H9 (cell line): ENCODE results near the gene GPR137B. TPM values are rescaled to one million over a fixed set of nuclear protein-coding genes. Genes with fewer than 3 reads are reported as not detected.

Experiments
- DNase-seq: peaks from one replicate; pipeline ENCODE4 v3.0.0-alpha.2; 2017
- H2AFZ ChIP-seq: one replicate; pipeline ENCODE4 v1.6.1; 2013; ENCODE audit warnings: mild to moderate bottlenecking, low read length, control low read depth, moderate library complexity
- H2AK5ac ChIP-seq: 2 replicates; pipeline ENCODE4 v1.6.1; 2013; ENCODE audit warnings: low read length, control low read depth, mixed read lengths; ENCODE audit not compliant: insufficient read length
- H2BK120ac ChIP-seq: one replicate; pipeline ENCODE4 v1.6.1; 2013; ENCODE audit warnings: low read depth, mild to moderate bottlenecking, low read length, control low read depth, inconsistent platforms; ENCODE audit not compliant: poor library complexity, severe bottlenecking
- H2BK12ac ChIP-seq: 2 replicates; pipeline ENCODE4 v1.6.1; 2013; ENCODE audit warnings: low read length, control low read depth, mixed read lengths, low read depth; ENCODE audit not compliant: insufficient read length
- H2BK15ac ChIP-seq: 2 replicates; pipeline ENCODE4 v1.6.1; 2013; ENCODE audit warnings: low read depth, low read length, control low read depth
- H2BK20ac ChIP-seq: one replicate; pipeline ENCODE4 v1.6.1; 2013; ENCODE audit warnings: low read depth, mild to moderate bottlenecking, low read length, control low read depth, inconsistent platforms; ENCODE audit not compliant: poor library complexity, severe bottlenecking
- H2BK5ac ChIP-seq: 2 replicates; pipeline ENCODE4 v1.6.1; 2013; ENCODE audit warnings: low read length, control low read depth, mixed read lengths; ENCODE audit not compliant: insufficient read length
- H3K14ac ChIP-seq: 2 replicates; pipeline ENCODE4 v1.6.1; 2013; ENCODE audit warnings: low read length, control low read depth; ENCODE audit not compliant: insufficient read depth
- H3K18ac ChIP-seq: 2 replicates; pipeline ENCODE4 v1.6.1; 2013; ENCODE audit warnings: low read depth, mild to moderate bottlenecking, mixed read lengths, low read length, control low read depth; ENCODE audit not compliant: insufficient read length
- H3K23ac ChIP-seq: 2 replicates; pipeline ENCODE4 v1.6.1; 2013; ENCODE audit warnings: low read length, control low read depth, mixed read lengths, low read depth; ENCODE audit not compliant: insufficient read length
- H3K23me2 ChIP-seq: 2 replicates; pipeline ENCODE4 v1.6.1; 2013; ENCODE audit warnings: low read depth, mild to moderate bottlenecking, mixed read lengths, low read length, control low read depth; ENCODE audit not compliant: insufficient read length, poor library complexity, severe bottlenecking
- H3K27ac ChIP-seq: 2 replicates; pipeline ENCODE4 v1.5.1; 2013; ENCODE audit warnings: low read length, control low read depth, mixed read lengths, low read depth; ENCODE audit not compliant: insufficient read length
- H3K27me3 ChIP-seq: 2 replicates; pipeline ENCODE4 v1.6.1; 2013; ENCODE audit warnings: low read length, control low read depth, inconsistent platforms; ENCODE audit not compliant: insufficient read depth
- H3K4ac ChIP-seq: 2 replicates; pipeline ENCODE4 v1.6.1; 2013; ENCODE audit warnings: low read depth, mild to moderate bottlenecking, control low read depth, inconsistent platforms, low read length, moderate library complexity
- H3K4me1 ChIP-seq: 2 replicates; pipeline ENCODE4 v1.6.1; 2013; ENCODE audit warnings: low read length, control low read depth, inconsistent platforms; ENCODE audit not compliant: insufficient read depth
- H3K4me2 ChIP-seq: 2 replicates; pipeline ENCODE4 v1.6.1; 2013; ENCODE audit warnings: low read length, control low read depth, mixed read lengths; ENCODE audit not compliant: insufficient read length, insufficient read depth
- H3K56ac ChIP-seq: 2 replicates; pipeline ENCODE4 v1.6.1; 2013; ENCODE audit warnings: low read depth, mild to moderate bottlenecking, mixed read lengths, low read length, control low read depth; ENCODE audit not compliant: insufficient read length
- H3K79me1 ChIP-seq: 2 replicates; pipeline ENCODE4 v1.6.1; 2013; ENCODE audit warnings: low read depth, mild to moderate bottlenecking, moderate library complexity, low read length, control low read depth, inconsistent platforms; ENCODE audit not compliant: insufficient read depth, poor library complexity, severe bottlenecking
- H3K79me2 ChIP-seq: 2 replicates; pipeline ENCODE4 v1.6.1; 2013; ENCODE audit warnings: low read length, control low read depth, inconsistent platforms; ENCODE audit not compliant: insufficient read depth
- H3K9ac ChIP-seq: 2 replicates; pipeline ENCODE4 v1.6.1; 2013; ENCODE audit warnings: low read length, control low read depth, mixed read lengths; ENCODE audit not compliant: insufficient read length; ENCODE audit errors: extremely low read depth
- H3K9me3 ChIP-seq: one replicate; pipeline ENCODE4 v1.6.1; 2013; ENCODE audit warnings: low read depth, low read length, inconsistent platforms; ENCODE audit not compliant: control insufficient read depth
- H3T11ph ChIP-seq: one replicate; pipeline ENCODE4 v1.6.1; 2013; ENCODE audit warnings: mild to moderate bottlenecking, low read length, control low read depth, inconsistent platforms
- H4K20me1 ChIP-seq: one replicate; pipeline ENCODE4 v1.6.1; 2013; ENCODE audit not compliant: control insufficient read depth, insufficient read length, insufficient read depth
- H4K5ac ChIP-seq: 2 replicates; pipeline ENCODE4 v1.6.1; 2013; ENCODE audit warnings: low read depth, mild to moderate bottlenecking, mixed read lengths, low read length, control low read depth; ENCODE audit not compliant: insufficient read length
- H4K8ac ChIP-seq: replicated peaks from 2 replicates; pipeline ENCODE4 v1.6.1; 2013; ENCODE audit warnings: low read length, control low read depth, mixed read lengths, low read depth; ENCODE audit not compliant: insufficient read length
- H4K91ac ChIP-seq: 2 replicates; pipeline ENCODE4 v1.6.1; 2013; ENCODE audit warnings: low read depth, mild to moderate bottlenecking, moderate library complexity, mixed read lengths, low read length, control low read depth; ENCODE audit not compliant: insufficient read length
- H3K27ac Mint-ChIP-seq, 3 experiments: 2 replicates in 2 of 3; 3 replicates in 1 of 3; pipeline ENCODE4 v1.8.0; 2020 to 2021; ENCODE audit warnings: mixed read lengths in 3 of 3, mild to moderate bottlenecking in 1 of 3, moderate library complexity in 1 of 3
- H3K27me3 Mint-ChIP-seq: 2 replicates; pipeline ENCODE4 v1.8.0; 2021; ENCODE audit warnings: low read depth, mild to moderate bottlenecking, moderate library complexity, mixed read lengths
- H3K36me3 Mint-ChIP-seq, 3 experiments: 2 replicates in 2 of 3; 3 replicates in 1 of 3; pipeline ENCODE4 v1.8.0; 2020 to 2021; ENCODE audit warnings: low read depth in 3 of 3, mixed read lengths in 3 of 3; ENCODE audit not compliant: insufficient read depth in 1 of 3
- H3K4me1 Mint-ChIP-seq, 2 experiments: 2 replicates each; pipeline ENCODE4 v1.8.0; 2020; ENCODE audit warnings: mixed read lengths in 2 of 2
- H3K4me3 Mint-ChIP-seq, 2 experiments: 2 replicates in 1 of 2; 3 replicates in 1 of 2; pipeline ENCODE4 v1.8.0; 2020 to 2021; ENCODE audit warnings: mild to moderate bottlenecking in 2 of 2, mixed read lengths in 2 of 2, moderate library complexity in 1 of 2
- H3K9me3 Mint-ChIP-seq, 2 experiments: 2 replicates in 1 of 2; 3 replicates in 1 of 2; pipeline ENCODE4 v1.8.0; 2020; ENCODE audit warnings: mild to moderate bottlenecking in 2 of 2, mixed read lengths in 2 of 2, moderate library complexity in 1 of 2
- CTCF ChIP-seq: fragments of 200-600 bp; sonication (generic); conservative IDR thresholded peaks from 3 replicates; pipeline ENCODE4 v1.8.0; 2021; ENCODE audit warnings: antibody characterized with exemption, mild to moderate bottlenecking
- WGBS: extraction: QIAGEN DNeasy Blood & Tissue Kit; methylation state at CpG from one replicate; pipeline ENCODE4 v1.1.7; 2013; ENCODE audit warnings: missing lambda C conversion rate, low lambda C conversion rate, mixed read lengths; ENCODE audit not compliant: insufficient read length; ENCODE audit errors: extremely low coverage; 5-methylcytosine and 5-hydroxymethylcytosine counted together
- total RNA-seq: library from RNA; stranded (reverse); gene quantifications from 2 replicates; pipeline ENCODE4 v1.2.1, GENCODE V29; 2021

Gene GPR137B
- total RNA-seq, 1 experiment from 2014 or later = 5.9 TPM

GRCh38 chr1:236159704-236160539 lies 17.6 kb downstream of the GPR137B start:
- no peak overlapping the region for H4K91ac ChIP-seq
- no CpG with 5 or more reads among the region's 19 CpGs for WGBS
- no peak overlapping the region for H3T11ph ChIP-seq
- H3K4me2 ChIP-seq = no peak overlapping the region
- no peak overlapping the region for H2AFZ ChIP-seq
- TF ChIP-seq CTCF = no peak
- Mint-ChIP-seq H3K36me3 (peaks cover 26 to 41% (median 33%) of the 10 kb centered on the region in 3 experiments), H3K9me3 (peaks cover 25 to 28% of the 10 kb centered on the region in 2 experiments), H3K27me3 (peaks cover 3% of the 10 kb centered on the region), H3K27ac (no peak overlapping the region), H3K4me3 (no peak overlapping the region), H3K4me1 (peaks cover 7 to 15% of the 10 kb centered on the region in 2 experiments)
- no peak overlapping the region for H3K4ac ChIP-seq
- H2BK120ac ChIP-seq = no peak overlapping the region
- no peaks in the 10 kb centered on the region for H3K23me2 ChIP-seq
- H4K5ac ChIP-seq = no peak overlapping the region
- no peaks in the 10 kb centered on the region for H4K20me1 ChIP-seq
- no peak overlapping the region for H3K23ac ChIP-seq
- H3K79me1 ChIP-seq = no peaks in the 10 kb centered on the region
- H3K56ac ChIP-seq = no peak overlapping the region
- no peak overlapping the region for H3K9ac ChIP-seq
- H2BK20ac ChIP-seq = no peak overlapping the region
- H2BK12ac ChIP-seq = no peak overlapping the region
- H2AK5ac ChIP-seq = no peak overlapping the region
- no peak overlapping the region for H2BK15ac ChIP-seq
- H3K27ac ChIP-seq = no peak overlapping the region
- no peak overlapping the region for H2BK5ac ChIP-seq
- no peak overlapping the region for H3K14ac ChIP-seq
- H3K27me3 ChIP-seq = no peaks in the 10 kb centered on the region
- H3K9me3 ChIP-seq = no peaks in the 10 kb centered on the region
- H3K4me1 ChIP-seq = no peaks in the 10 kb centered on the region; the same call in 1 of the 2 replicates
- no peak overlapping the region for H4K8ac ChIP-seq
- no peak for DNase-seq
- H3K18ac ChIP-seq = no peak overlapping the region
- H3K79me2 ChIP-seq = no peaks in the 10 kb centered on the region
